ENCODE data around the gene ZNF76. TPM values are rescaled to one million over a fixed set of nuclear protein-coding genes. Genes with fewer than 3 reads are reported as not detected.

The ZNF76 gene
- polyA plus RNA-seq, 1 of the 3 experiments (the other 2 are of a cell fraction) = 19.7 TPM

DNA sequence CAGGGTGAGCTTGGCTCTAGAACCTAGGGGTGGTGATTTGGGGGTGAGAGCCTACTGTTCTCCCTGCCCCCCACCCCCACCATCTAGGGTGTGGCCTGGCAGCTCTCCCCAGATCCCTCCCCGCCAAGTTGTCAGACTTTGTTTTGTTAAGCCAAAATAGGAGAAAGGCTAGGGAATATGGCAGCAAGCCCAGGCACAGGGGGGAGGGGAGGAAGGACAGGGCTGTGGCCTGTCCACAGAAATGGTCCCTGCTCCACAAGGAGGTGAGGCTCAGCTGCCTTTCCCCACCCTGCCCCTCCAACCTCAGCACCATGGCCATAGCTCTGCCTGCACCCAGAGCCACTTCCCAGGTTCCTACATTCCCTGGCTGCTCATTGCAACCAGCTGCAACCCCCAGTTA is 28.6 kb upstream of the ZNF76 start:
- Histone ChIP-seq H3K27ac (ENCODE audit: low read depth in 2 of 2, low read length in 1 of 2) (no peak overlapping the region), H2AFZ (ENCODE audit: low read depth) (no peak overlapping the region), H3K4me3 (ENCODE audit: low read depth in 2 of 2, low read length in 1 of 2) (no peak overlapping the region), H3K4me1 (ENCODE audit: control insufficient read depth in 1 of 2, insufficient read depth in 2 of 2, low read depth in 1 of 2, low read length in 1 of 2) (peaks cover 0 to 10% of the 10 kb centered on the region in 2 experiments; a peak in 1 of 4 replicates), H3F3A (replicated peaks; ENCODE audit: insufficient read depth) (no peaks in the 10 kb centered on the region), H4K20me1 (ENCODE audit: insufficient read depth) (no peaks in the 10 kb centered on the region), H3K79me2 (ENCODE audit: insufficient read depth) (no peaks in the 10 kb centered on the region), H3K27me3 (ENCODE audit: insufficient read depth) (no peaks in the 10 kb centered on the region), H3K36me3 (replicated peaks in 1 of 2; ENCODE audit: control insufficient read depth in 1 of 2, insufficient read depth in 2 of 2, low read length in 1 of 2) (peaks cover 2 to 4% of the 10 kb centered on the region in 2 experiments), H3K4me2 (no peak overlapping the region), H3K9me2 (no peaks in the 10 kb centered on the region), H3K9me3 (no peaks in the 10 kb centered on the region), H3K9ac (no peak overlapping the region)
- no peak for TF ChIP-seq FOXJ3 (CRISPR knock-in tag; IDR thresholded peaks at IDR 0.05)
- no peak for TF ChIP-seq TCF12 (IDR thresholded peaks at IDR 0.05)
- WGBS (ENCODE audit: low lambda C conversion rate) = 100% methylated on average over 1 of the region's 1 CpG
- ChIA-PET CTCF (interaction anchor here (1.3 to 12.0 kb wide), 2 partner anchors 10 to 12 kb away, joined by 5 to 163 read pairs; no protein-coding TSS in a partner anchor), POLR2A (interaction anchor here (0.8 kb wide), 1 partner anchor 9 kb away, joined by 3 read pairs; no protein-coding TSS in a partner anchor)
- DNase-seq = no peak

DNA sequence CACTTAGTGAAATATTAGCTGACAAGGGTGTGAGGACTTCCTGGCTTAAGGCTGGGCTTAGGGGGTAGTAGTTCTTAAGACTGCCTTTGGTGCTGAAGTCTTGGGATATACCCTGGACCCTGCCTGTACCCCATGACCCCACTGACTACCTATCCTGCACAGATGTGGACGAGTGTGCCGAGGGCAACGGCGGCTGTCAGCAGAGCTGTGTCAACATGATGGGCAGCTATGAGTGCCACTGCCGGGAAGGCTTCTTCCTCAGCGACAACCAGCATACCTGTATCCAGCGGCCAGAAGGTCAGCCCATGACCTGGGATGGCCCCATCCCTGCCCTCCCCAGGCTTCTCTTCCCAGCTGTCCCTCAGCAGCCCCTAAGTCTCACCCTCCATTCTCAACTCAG is 28.0 kb upstream of the ZNF76 start:
- Histone ChIP-seq H3K4me2 (no peak overlapping the region), H3K9me3 (no peaks in the 10 kb centered on the region), H3K4me3 (ENCODE audit: low read depth in 2 of 2, low read length in 1 of 2) (no peak overlapping the region), H3K79me2 (ENCODE audit: insufficient read depth) (no peaks in the 10 kb centered on the region), H3K4me1 (ENCODE audit: control insufficient read depth in 1 of 2, insufficient read depth in 2 of 2, low read depth in 1 of 2, low read length in 1 of 2) (peaks cover 0 to 10% of the 10 kb centered on the region in 2 experiments; a peak in 1 of 4 replicates), H4K20me1 (ENCODE audit: insufficient read depth) (no peaks in the 10 kb centered on the region), H3K27me3 (ENCODE audit: insufficient read depth) (no peaks in the 10 kb centered on the region), H2AFZ (ENCODE audit: low read depth) (no peak overlapping the region), H3F3A (replicated peaks; ENCODE audit: insufficient read depth) (no peaks in the 10 kb centered on the region), H3K9me2 (no peaks in the 10 kb centered on the region), H3K36me3 (replicated peaks in 1 of 2; ENCODE audit: control insufficient read depth in 1 of 2, insufficient read depth in 2 of 2, low read length in 1 of 2) (peaks cover 2 to 4% of the 10 kb centered on the region in 2 experiments), H3K9ac (no peak overlapping the region), H3K27ac (ENCODE audit: low read depth in 2 of 2, low read length in 1 of 2) (no peak overlapping the region)
- no peak for TF ChIP-seq JUND (IDR thresholded peaks at IDR 0.05)
- TF ChIP-seq ELF1 (IDR thresholded peaks at IDR 0.05) = no peak
- no peak for TF ChIP-seq EZH2phosphoT487 (IDR thresholded peaks at IDR 0.05; ENCODE audit: borderline replicate concordance, low read depth)
- no peak for TF ChIP-seq POLR2AphosphoS5 (IDR thresholded peaks at IDR 0.05; ENCODE audit: low read depth, low read length)
- no peak for TF ChIP-seq NFIC (IDR thresholded peaks at IDR 0.05; ENCODE audit: borderline replicate concordance)
- no peak for TF ChIP-seq RXRA (IDR thresholded peaks at IDR 0.05; ENCODE audit: borderline replicate concordance, low read depth)
- no peak for TF ChIP-seq FOXM1 (IDR thresholded peaks at IDR 0.05; ENCODE audit: low read depth)
- TF ChIP-seq TAF1 (IDR thresholded peaks at IDR 0.05; ENCODE audit: borderline replicate concordance, low read depth, low read length) = no peak
- 100% methylated on average over 6 of the region's 7 CpGs for WGBS (ENCODE audit: low lambda C conversion rate)
- CTCF ChIA-PET = interaction anchor here (12.0 kb wide), 1 partner anchor 9 kb away, joined by 163 read pairs; no protein-coding TSS in a partner anchor
- POLR2A ChIA-PET = interaction anchor here (0.8 kb wide), 1 partner anchor 9 kb away, joined by 3 read pairs; no protein-coding TSS in a partner anchor
- DNase-seq = no peak

DNA sequence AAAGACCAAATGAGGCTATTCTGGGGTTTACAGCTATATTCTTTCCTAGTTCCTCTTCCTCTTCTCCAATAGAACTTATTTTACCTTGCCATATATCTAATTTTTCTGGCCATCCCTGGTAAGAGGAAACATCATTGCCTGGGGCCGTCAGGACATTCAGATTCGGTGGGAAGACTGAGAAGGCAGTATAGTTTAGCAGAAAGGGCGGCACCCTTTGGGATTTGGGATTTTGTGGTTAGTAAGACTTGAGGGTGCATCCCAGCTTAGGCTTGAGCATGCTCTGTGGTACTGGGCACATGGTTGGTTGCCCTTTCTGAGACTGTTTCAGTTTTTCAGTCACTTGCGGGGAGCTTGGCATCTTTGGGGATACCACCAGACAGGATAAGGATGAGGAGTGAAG is 24.6 kb upstream of the ZNF76 start:
- H3K9me2 ChIP-seq = no peaks in the 10 kb centered on the region
- H3K27ac ChIP-seq (ENCODE audit: low read depth in 2 of 2, low read length in 1 of 2) = no peak overlapping the region
- peaks cover 3% of the 10 kb centered on the region; the same call in 1 of the 2 replicates for H3K79me2 ChIP-seq (ENCODE audit: insufficient read depth)
- no peak overlapping the region for H2AFZ ChIP-seq (ENCODE audit: low read depth)
- H3K4me3 ChIP-seq (ENCODE audit: low read depth in 2 of 2, low read length in 1 of 2) = no peak overlapping the region
- peaks cover 0 to 12% of the 10 kb centered on the region in 2 experiments; a peak in 1 of 4 replicates for H3K4me1 ChIP-seq (ENCODE audit: control insufficient read depth in 1 of 2, insufficient read depth in 2 of 2, low read depth in 1 of 2, low read length in 1 of 2)
- H3F3A ChIP-seq (replicated peaks; ENCODE audit: insufficient read depth) = no peaks in the 10 kb centered on the region
- POLR2A ChIA-PET = no interaction called here
- peaks cover 2 to 10% of the 10 kb centered on the region in 2 experiments for H3K36me3 ChIP-seq (replicated peaks in 1 of 2; ENCODE audit: control insufficient read depth in 1 of 2, insufficient read depth in 2 of 2, low read length in 1 of 2)
- no peak for DNase-seq
- no peaks in the 10 kb centered on the region for H3K9me3 ChIP-seq
- H4K20me1 ChIP-seq (ENCODE audit: insufficient read depth) = no peaks in the 10 kb centered on the region
- CTCF ChIA-PET = interaction anchor here (0.9 to 1.5 kb wide), 4 partner anchors 8 to 95 kb away, joined by 3 to 6 read pairs (median 3); no protein-coding TSS in a partner anchor
- no peak overlapping the region for H3K9ac ChIP-seq
- H3K27me3 ChIP-seq (ENCODE audit: insufficient read depth) = no peaks in the 10 kb centered on the region
- no peak overlapping the region for H3K4me2 ChIP-seq
- WGBS (ENCODE audit: low lambda C conversion rate) = 83% methylated on average over 4 of the region's 4 CpGs
- no peak for TF ChIP-seq SMC3 (IDR thresholded peaks at IDR 0.05; ENCODE audit: low read depth, low read length)
- no peak for TF ChIP-seq TEAD4 (IDR thresholded peaks at IDR 0.05; ENCODE audit: borderline replicate concordance, insufficient read depth)
- TF ChIP-seq FOSL2 (IDR thresholded peaks at IDR 0.05; ENCODE audit: borderline replicate concordance, low read depth) = no peak
- no peak for TF ChIP-seq FOXJ3 (CRISPR knock-in tag; IDR thresholded peaks at IDR 0.05)
- TF ChIP-seq MEF2A (IDR thresholded peaks at IDR 0.05; ENCODE audit: borderline replicate concordance, low read depth) = no peak
- TF ChIP-seq, protein P1, sequence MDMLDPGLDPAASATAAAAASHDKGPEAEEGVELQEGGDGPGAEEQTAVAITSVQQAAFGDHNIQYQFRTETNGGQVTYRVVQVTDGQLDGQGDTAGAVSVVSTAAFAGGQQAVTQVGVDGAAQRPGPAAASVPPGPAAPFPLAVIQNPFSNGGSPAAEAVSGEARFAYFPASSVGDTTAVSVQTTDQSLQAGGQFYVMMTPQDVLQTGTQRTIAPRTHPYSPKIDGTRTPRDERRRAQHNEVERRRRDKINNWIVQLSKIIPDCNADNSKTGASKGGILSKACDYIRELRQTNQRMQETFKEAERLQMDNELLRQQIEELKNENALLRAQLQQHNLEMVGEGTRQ (IDR thresholded peaks at IDR 0.05; ENCODE audit: borderline replicate concordance, low read depth, low read length) = no peak
- TF ChIP-seq, protein P2, sequence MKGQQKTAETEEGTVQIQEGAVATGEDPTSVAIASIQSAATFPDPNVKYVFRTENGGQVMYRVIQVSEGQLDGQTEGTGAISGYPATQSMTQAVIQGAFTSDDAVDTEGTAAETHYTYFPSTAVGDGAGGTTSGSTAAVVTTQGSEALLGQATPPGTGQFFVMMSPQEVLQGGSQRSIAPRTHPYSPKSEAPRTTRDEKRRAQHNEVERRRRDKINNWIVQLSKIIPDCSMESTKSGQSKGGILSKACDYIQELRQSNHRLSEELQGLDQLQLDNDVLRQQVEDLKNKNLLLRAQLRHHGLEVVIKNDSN (IDR thresholded peaks at IDR 0.05; ENCODE audit: borderline replicate concordance, low read depth) = no peak
- TF ChIP-seq, protein P3, sequence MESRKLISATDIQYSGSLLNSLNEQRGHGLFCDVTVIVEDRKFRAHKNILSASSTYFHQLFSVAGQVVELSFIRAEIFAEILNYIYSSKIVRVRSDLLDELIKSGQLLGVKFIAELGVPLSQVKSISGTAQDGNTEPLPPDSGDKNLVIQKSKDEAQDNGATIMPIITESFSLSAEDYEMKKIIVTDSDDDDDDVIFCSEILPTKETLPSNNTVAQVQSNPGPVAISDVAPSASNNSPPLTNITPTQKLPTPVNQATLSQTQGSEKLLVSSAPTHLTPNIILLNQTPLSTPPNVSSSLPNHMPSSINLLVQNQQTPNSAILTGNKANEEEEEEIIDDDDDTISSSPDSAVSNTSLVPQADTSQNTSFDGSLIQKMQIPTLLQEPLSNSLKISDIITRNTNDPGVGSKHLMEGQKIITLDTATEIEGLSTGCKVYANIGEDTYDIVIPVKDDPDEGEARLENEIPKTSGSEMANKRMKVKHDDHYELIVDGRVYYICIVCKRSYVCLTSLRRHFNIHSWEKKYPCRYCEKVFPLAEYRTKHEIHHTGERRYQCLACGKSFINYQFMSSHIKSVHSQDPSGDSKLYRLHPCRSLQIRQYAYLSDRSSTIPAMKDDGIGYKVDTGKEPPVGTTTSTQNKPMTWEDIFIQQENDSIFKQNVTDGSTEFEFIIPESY (IDR thresholded peaks at IDR 0.05; ENCODE audit: borderline replicate concordance, low read depth) = no peak
- no peak for TF ChIP-seq TAF1 (IDR thresholded peaks at IDR 0.05; ENCODE audit: borderline replicate concordance, low read depth, low read length)
- no peak for TF ChIP-seq EP300 (IDR thresholded peaks at IDR 0.05; ENCODE audit: borderline replicate concordance in 1 of 2, low read depth in 1 of 2, low read length in 1 of 2)

All from SK-N-SH (cell line).